Nephron progenitor cell (in vitro differentiated cells): Measurements from ENCODE around the gene ZDHHC11.

Experiments used
- DNase-seq: peaks from one replicate; pipeline ENCODE4 v3.0.0; 2021
- H3K27ac Mint-ChIP-seq: 2 replicates; pipeline ENCODE4 v1.8.0; 2021; ENCODE audit warnings: mild to moderate bottlenecking, moderate library complexity, mixed read lengths
- H3K27me3 Mint-ChIP-seq: 2 replicates; pipeline ENCODE4 v1.8.0; 2021; ENCODE audit warnings: mild to moderate bottlenecking, low read depth, mixed read lengths; ENCODE audit not compliant: poor library complexity
- H3K36me3 Mint-ChIP-seq: 2 replicates; pipeline ENCODE4 v1.8.0; 2021; ENCODE audit warnings: low read depth, mixed read lengths
- H3K4me1 Mint-ChIP-seq: 2 replicates; pipeline ENCODE4 v1.8.0; 2021; ENCODE audit warnings: mixed read lengths
- H3K4me3 Mint-ChIP-seq: 2 replicates; pipeline ENCODE4 v1.8.0; 2021; ENCODE audit warnings: mild to moderate bottlenecking, moderate library complexity, mixed read lengths
- H3K9me3 Mint-ChIP-seq: 2 replicates; pipeline ENCODE4 v1.8.0; 2021; ENCODE audit warnings: mild to moderate bottlenecking, moderate library complexity, mixed read lengths
- CTCF ChIP-seq: fragments of 200-600 bp; sonication (generic); IDR thresholded peaks from 2 replicates; pipeline ENCODE4 v1.5.0; 2021; ENCODE audit warnings: antibody characterized with exemption

The ZDHHC11 gene

GRCh38 chr5:870956-871355 is 20.2 kb upstream of the ZDHHC11 start:
- H3K9me3 Mint-ChIP-seq, result no peaks in the 10 kb centered on the region
- H3K4me3 Mint-ChIP-seq, result no peak overlapping the region
- H3K27me3 Mint-ChIP-seq, result no peaks in the 10 kb centered on the region
- no peak for DNase-seq
- no peak overlapping the region for H3K27ac Mint-ChIP-seq
- peaks cover 15% of the 10 kb centered on the region for H3K4me1 Mint-ChIP-seq
- peaks cover 79% of the 10 kb centered on the region for H3K36me3 Mint-ChIP-seq
- TF ChIP-seq CTCF, result no peak

- Mint-ChIP-seq H3K9me3 (no peaks in the 10 kb centered on the region), H3K27me3 (no peaks in the 10 kb centered on the region), H3K36me3 (peaks cover 62% of the 10 kb centered on the region), H3K4me3 (no peak overlapping the region), H3K4me1 (peaks cover 13% of the 10 kb centered on the region), H3K27ac (no peak overlapping the region)
- TF ChIP-seq CTCF, result no peak
- DNase-seq, result no peak
Observed at GRCh38 chr5:868428-869135, 17.8 kb upstream of the ZDHHC11 start.

GRCh38 chr5:867300-867870 is 16.6 kb upstream of the ZDHHC11 start:
- no peak for DNase-seq
- Mint-ChIP-seq H3K9me3 (no peaks in the 10 kb centered on the region), H3K27ac (no peak overlapping the region)

DNA sequence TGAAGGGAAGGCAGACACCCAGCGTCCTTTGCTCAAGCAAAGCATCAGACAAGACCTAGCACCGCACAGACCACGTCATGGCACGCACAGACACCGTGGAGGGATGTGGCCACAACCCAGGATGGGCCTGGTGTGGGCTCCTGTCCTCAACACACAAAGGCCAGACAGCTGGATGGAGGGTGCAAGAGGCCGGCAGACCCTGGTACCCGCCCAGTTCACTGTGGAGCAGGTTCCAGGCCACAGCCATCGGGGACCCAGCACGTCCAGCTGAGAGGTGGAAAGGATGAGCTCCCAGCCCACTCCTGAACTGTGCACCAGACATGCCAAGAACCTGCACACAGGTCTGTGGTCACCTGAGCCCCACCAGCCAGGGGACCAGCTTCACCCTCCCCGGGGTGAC is 15.0 kb upstream of the ZDHHC11 start:
- Mint-ChIP-seq H3K4me1 (no peaks in the 10 kb centered on the region), H3K4me3 (no peak overlapping the region), H3K27me3 (peaks cover 2% of the 10 kb centered on the region), H3K36me3 (peaks cover 48% of the 10 kb centered on the region), H3K27ac (no peak overlapping the region), H3K9me3 (no peaks in the 10 kb centered on the region)
- no peak for TF ChIP-seq CTCF
- no peak for DNase-seq

More at GRCh38 chr5:867300-867870, 16.6 kb upstream of the ZDHHC11 start:
- H3K4me3 Mint-ChIP-seq, result no peak overlapping the region
- peaks cover under 1% of the 10 kb centered on the region for H3K4me1 Mint-ChIP-seq
- H3K27me3 Mint-ChIP-seq, result no peaks in the 10 kb centered on the region
- peaks cover 57% of the 10 kb centered on the region for H3K36me3 Mint-ChIP-seq
- TF ChIP-seq CTCF, result no peak

GRCh38 chr5:865168-865521 is 14.4 kb upstream of the ZDHHC11 start:
- no peak for DNase-seq
- Mint-ChIP-seq H3K9me3 (no peaks in the 10 kb centered on the region), H3K27me3 (peaks cover 4% of the 10 kb centered on the region), H3K4me3 (no peak overlapping the region), H3K36me3 (peaks cover 42% of the 10 kb centered on the region), H3K27ac (no peak overlapping the region), H3K4me1 (no peaks in the 10 kb centered on the region)
- no peak for TF ChIP-seq CTCF
